HL-60 (cell line): ENCODE measurements around the gene IRX2.

ENCODE experiments used
- DNase-seq, 2 experiments: peaks; one replicate each; pipeline ENCODE4 v3.0.0-alpha.2; 2010 to 2020; ENCODE audit warnings: low read depth in 1 of 2, low spot score in 1 of 2
- H3K27ac ChIP-seq: fragments of 250-450 bp; sonication (Bioruptor Pico); replicated peaks from 2 replicates; pipeline ENCODE4 v1.5.1; 2020; ENCODE audit warnings: mild to moderate bottlenecking, moderate library complexity
- H3K27me3 ChIP-seq: fragments of 250-450 bp; sonication (Bioruptor Pico); 2 replicates; pipeline ENCODE4 v1.5.1; 2021; ENCODE audit warnings: mild to moderate bottlenecking, moderate library complexity; ENCODE audit not compliant: insufficient read depth, poor library complexity, severe bottlenecking
- H3K4me3 ChIP-seq: replicated peaks from 2 replicates; pipeline ENCODE4 v1.5.1; 2011; ENCODE audit warnings: mild to moderate bottlenecking, control low read depth, low read length; ENCODE audit not compliant: insufficient read depth
- CTCF ChIP-seq: IDR thresholded peaks from one replicate; pipeline ENCODE4 v1.5.1; 2011; ENCODE audit warnings: low read length, control low read depth, inconsistent platforms; ENCODE audit not compliant: insufficient read depth
- GABPA ChIP-seq: IDR thresholded peaks from 2 replicates; pipeline ENCODE4 v1.6.1; 2012; ENCODE audit warnings: low read depth
- POLR2AphosphoS5 ChIP-seq: IDR thresholded peaks from 2 replicates; pipeline ENCODE4 v1.6.1; 2012; ENCODE audit warnings: low read depth
- SPI1 ChIP-seq: IDR thresholded peaks from 2 replicates; pipeline ENCODE4 v1.6.1; 2012; ENCODE audit warnings: low read depth, mild to moderate bottlenecking, borderline replicate concordance
- TF ChIP-seq, protein P1 (sequence below): IDR thresholded peaks from 2 replicates; pipeline ENCODE4 v1.6.1; 2012; ENCODE audit warnings: low read depth; ENCODE audit not compliant: insufficient replicate concordance

Gene IRX2

GRCh38 chr5:2746561-2747032 lies 4.9 kb downstream of the IRX2 start:
- TF ChIP-seq SPI1 (no peak), POLR2AphosphoS5 (no peak), CTCF (no peak)
- no peak overlapping the region for H3K4me3 ChIP-seq
- H3K27me3 ChIP-seq: peaks cover 38% of the 10 kb centered on the region
- H3K27ac ChIP-seq: no peak overlapping the region
- no peak for DNase-seq

- H3K27ac ChIP-seq: no peak overlapping the region
- H3K4me3 ChIP-seq: no peak overlapping the region
- peaks cover 53% of the 10 kb centered on the region for H3K27me3 ChIP-seq
- TF ChIP-seq GABPA (no peak), CTCF (no peak), POLR2AphosphoS5 (no peak), SPI1 (no peak)
- TF ChIP-seq, protein P1, sequence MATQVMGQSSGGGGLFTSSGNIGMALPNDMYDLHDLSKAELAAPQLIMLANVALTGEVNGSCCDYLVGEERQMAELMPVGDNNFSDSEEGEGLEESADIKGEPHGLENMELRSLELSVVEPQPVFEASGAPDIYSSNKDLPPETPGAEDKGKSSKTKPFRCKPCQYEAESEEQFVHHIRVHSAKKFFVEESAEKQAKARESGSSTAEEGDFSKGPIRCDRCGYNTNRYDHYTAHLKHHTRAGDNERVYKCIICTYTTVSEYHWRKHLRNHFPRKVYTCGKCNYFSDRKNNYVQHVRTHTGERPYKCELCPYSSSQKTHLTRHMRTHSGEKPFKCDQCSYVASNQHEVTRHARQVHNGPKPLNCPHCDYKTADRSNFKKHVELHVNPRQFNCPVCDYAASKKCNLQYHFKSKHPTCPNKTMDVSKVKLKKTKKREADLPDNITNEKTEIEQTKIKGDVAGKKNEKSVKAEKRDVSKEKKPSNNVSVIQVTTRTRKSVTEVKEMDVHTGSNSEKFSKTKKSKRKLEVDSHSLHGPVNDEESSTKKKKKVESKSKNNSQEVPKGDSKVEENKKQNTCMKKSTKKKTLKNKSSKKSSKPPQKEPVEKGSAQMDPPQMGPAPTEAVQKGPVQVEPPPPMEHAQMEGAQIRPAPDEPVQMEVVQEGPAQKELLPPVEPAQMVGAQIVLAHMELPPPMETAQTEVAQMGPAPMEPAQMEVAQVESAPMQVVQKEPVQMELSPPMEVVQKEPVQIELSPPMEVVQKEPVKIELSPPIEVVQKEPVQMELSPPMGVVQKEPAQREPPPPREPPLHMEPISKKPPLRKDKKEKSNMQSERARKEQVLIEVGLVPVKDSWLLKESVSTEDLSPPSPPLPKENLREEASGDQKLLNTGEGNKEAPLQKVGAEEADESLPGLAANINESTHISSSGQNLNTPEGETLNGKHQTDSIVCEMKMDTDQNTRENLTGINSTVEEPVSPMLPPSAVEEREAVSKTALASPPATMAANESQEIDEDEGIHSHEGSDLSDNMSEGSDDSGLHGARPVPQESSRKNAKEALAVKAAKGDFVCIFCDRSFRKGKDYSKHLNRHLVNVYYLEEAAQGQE: no peak
- DNase-seq: no peak
Measured at GRCh38 chr5:2744485-2744884, 7.0 kb downstream of the IRX2 start.

DNA sequence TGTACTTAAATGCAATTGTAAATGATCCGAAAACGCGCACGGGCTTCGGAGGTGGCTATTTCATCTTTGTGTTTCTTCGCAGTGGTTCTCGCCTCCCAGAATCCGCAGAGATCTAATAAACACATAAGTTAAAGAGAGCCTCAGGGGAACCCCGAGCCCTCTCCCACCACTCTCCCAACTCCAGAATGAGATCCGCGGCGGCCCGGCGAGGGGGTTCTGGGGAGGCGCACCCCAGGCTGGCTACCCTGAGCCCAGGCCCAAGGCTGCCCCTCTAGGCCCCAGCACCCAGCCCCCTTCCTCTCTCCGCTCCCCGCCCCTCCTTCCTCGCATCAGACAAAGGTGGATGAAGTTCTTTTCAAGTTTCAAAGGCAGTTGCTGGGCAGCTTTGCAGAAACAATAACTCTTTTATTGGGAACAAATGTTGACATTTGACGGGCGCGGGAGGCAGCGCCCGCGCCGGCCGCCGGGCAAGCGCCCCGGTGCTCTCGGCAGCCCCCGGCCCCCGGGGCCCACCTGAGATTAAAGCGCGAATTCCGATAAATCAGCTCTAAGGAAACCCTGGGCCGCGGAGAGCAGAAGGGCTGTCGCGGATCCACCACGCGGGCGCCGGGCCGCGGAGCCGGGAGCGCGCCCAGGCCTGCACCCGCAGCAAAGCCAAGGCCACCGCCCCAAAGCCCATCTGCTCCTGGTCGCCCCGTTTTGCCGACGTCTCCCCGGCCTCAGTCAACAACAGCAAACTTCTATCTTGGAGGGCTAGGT lies 8.4 kb downstream of the IRX2 start:
- TF ChIP-seq, protein P1: no peak
- no peak for TF ChIP-seq GABPA
- no peak for DNase-seq
- Histone ChIP-seq H3K27me3 (peaks cover 66% of the 10 kb centered on the region), H3K4me3 (no peak overlapping the region), H3K27ac (no peak overlapping the region)

- H3K27me3 ChIP-seq: peaks cover 63% of the 10 kb centered on the region
- no peak for DNase-seq
- H3K4me3 ChIP-seq: no peak overlapping the region
- H3K27ac ChIP-seq: no peak overlapping the region
- TF ChIP-seq CTCF (no peak), SPI1 (no peak), GABPA (no peak), POLR2AphosphoS5 (no peak)
- TF ChIP-seq, protein P1: no peak
Measured at GRCh38 chr5:2741956-2742355, 9.5 kb downstream of the IRX2 start.
